HG02840 (cell line): ENCODE measurements around the gene NLN.
"Not testable (repeated sequence)": the region's sequence is repeated elsewhere in the genome, so short reads cannot be mapped to it uniquely, and the experiment has no call there.

Source experiments
- ATAC-seq: cut with Tn5 transposase; IDR thresholded peaks from one replicate; pipeline ENCODE4 v1.9.1; 2021; ENCODE audit warnings: mild to moderate bottlenecking, moderate library complexity, moderate number of reproducible peaks; ENCODE audit not compliant: unreplicated experiment, low FRiP score

The NLN gene

GRCh38 chr5:65768723-65769346, 46.8 kb downstream of the NLN start:
- ATAC-seq, result no peak

DNA sequence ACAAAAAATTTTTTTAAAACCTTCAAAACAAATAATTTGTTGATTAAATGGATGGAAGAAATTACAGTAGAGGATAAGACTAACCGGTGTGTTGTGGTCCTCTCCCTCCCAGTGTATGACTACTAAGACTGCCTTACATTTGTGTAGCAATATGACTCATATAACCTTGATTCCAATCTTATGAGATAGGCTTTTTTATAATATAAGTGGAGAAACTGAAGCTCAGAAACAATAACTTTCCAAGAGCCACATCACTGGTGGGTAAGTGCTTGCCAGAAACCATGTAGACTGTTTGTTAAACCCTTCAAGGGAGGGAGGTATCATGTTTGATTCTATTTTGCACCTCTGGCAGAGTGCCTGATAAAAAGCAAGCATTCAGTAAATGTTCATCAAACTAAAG, 47.5 kb downstream of the NLN start:
- no peak for ATAC-seq

- no peak for ATAC-seq
Measured at GRCh38 chr5:65771266-65771665, 49.3 kb downstream of the NLN start.

DNA sequence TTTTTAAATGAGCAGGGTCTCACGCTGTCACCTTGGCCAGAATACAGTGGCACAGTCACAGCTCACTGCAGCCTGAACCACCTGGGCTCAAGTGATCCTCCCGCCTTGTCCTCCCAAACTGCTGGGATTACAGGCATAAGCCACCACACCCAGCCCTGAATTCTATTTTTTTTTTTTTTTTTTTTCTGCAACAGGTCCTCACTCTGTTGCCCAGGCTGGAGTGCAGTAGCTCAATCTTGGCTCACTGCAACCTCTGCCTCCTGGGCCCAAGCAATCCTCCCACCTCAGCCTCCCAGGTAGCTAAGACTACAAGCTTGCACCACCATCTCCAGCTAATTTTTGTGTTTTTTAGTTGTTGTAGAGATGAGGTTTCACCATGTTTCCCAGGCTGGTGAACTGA, 51.0 kb downstream of the NLN start:
- ATAC-seq, result not testable (repeated sequence)

DNA sequence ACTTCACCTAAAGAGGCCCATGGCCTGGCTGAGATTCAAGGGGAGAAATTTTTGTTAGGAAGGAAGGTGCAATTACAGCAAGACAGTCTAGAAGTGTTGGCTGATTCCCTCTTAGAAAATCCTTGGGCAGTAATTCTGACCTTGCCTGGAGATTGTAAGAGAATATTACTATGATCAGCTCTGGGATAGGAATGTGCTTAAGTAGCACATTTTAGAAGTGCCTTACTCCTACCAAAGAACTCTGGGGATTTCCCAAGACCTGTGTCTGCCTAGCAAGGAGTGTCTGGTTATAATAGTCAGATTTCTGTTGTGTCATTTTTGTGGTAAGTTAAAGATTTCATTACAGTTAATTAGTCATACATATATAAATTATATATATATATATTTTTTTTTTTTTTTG, 52.3 kb downstream of the NLN start:
- ATAC-seq, result no peak

GRCh38 chr5:65775476-65775875, 53.5 kb downstream of the NLN start:
- no peak for ATAC-seq

DNA sequence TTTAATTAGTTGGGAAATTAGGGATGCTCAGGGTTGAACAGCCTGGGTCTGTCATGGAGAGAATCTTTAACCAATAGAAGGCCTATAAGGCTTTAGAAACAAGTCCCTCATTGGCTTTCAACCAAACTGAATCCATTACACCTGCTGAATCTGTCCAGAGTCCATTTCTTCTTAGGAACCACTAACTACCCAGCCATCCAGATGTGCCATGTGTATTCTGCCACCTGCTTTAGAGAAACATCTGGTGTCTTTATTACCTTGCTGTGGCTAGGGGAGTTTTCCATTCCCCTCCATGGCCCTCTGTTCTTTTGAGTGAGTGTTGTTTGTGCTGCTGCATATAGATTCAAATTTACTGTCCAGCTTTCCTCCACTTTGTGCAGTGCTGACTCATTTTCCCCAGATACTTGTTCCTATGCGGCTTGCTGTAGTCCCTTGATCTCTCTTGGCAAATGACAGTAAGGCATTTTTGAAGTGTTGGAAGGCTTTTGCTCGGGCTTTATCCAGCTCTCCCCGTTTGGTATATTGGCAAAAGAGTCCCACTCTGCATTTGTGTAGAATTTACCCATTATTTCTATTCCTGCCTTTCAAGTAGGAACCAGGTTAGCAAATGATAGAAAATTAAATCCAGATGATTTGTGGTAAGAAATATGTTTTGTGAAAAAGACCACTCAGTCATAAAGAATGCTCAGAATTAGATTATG, 54.6 kb downstream of the NLN start:
- ATAC-seq, result no peak

GRCh38 chr5:65778126-65778525, 56.1 kb downstream of the NLN start:
- no peak for ATAC-seq

- ATAC-seq, result no peak
Measured at GRCh38 chr5:65779643-65780042, 57.6 kb downstream of the NLN start.

GRCh38 chr5:65788296-65788695, 66.3 kb downstream of the NLN start:
- not testable (repeated sequence) for ATAC-seq

- ATAC-seq, result no peak
Measured at GRCh38 chr5:65790371-65791163, 68.6 kb downstream of the NLN start.

DNA sequence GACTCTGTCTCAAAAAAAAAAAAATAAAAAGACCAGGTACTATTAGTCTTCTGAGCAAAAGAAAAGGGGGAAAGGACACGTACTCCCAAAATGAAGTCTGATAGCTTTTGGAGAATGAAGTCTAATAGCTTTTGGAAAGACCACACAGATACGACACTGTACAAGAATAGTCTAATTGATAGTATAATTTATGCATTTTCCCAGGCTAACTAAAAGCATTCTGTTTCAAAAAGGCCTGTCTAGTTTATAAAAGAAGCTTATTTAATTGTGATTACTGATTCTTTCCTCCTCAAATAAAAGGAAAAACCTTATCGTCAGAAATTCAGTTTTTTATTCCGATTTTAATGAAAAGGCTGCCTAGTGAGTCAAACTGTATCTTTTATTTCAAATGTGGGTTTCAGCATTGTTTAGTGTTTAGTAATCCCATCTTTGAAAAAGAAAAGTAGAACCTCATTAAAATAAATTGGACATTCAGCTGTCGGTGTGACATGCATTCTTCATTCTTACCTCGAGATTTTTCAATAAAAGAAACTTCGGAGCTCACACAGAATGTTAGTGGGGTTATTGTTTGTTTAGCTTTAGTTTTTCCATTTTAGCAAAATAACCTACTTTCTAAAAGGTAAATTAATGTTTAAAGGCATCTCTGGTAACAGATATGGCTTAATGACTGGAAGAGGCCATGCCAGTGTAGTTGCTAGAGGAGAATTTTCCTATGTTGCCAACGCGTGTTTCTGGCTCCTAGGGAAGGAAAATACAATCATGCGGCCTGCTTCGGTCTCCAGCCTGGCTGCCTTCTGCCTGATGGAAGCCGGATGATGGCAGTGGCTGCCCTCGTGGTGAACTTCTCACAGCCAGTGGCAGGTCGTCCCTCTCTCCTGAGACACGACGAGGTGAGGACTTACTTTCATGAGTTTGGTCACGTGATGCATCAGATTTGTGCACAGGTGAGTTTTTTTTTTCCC, 70.0 kb downstream of the NLN start:
- no peak for ATAC-seq

DNA sequence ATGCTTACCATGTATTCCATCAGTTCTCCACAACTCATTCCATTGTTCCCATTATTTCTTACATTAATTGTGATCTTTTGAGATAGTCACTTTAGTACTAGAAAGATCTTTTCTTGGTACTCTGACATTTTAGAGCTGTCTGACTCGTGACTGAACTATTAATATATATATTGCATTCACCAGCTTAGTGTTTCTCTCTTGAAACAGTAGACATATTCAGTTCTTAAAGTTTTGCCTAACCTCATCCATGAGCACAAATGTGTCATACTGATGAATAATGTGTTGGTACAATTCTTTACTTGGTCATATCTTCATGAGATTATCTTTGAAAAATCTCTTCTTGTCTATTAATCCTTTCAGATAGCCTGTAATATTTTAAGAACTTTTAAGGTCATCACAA, 74.3 kb downstream of the NLN start:
- ATAC-seq, result no peak

- no peak for ATAC-seq
Measured at GRCh38 chr5:65796751-65797316, 74.8 kb downstream of the NLN start.

DNA sequence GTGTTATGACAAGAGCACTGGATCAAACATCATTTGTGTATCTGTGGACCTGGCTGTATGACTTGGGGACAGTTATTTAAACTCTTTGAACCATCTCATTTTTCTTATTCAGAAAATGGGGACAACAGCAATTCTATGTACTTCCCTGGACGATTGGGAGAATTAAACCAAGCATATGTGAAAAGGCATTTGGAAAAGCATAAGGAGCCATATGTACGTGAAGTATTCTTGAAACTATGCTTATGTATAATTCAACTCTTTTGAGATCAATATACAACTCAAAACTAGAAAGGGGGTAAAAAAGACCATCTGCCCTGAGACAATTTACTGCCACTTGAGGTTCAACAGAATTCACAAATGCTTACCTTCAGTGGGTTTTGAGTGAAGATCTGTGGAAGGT, 75.5 kb downstream of the NLN start:
- ATAC-seq, result no peak

DNA sequence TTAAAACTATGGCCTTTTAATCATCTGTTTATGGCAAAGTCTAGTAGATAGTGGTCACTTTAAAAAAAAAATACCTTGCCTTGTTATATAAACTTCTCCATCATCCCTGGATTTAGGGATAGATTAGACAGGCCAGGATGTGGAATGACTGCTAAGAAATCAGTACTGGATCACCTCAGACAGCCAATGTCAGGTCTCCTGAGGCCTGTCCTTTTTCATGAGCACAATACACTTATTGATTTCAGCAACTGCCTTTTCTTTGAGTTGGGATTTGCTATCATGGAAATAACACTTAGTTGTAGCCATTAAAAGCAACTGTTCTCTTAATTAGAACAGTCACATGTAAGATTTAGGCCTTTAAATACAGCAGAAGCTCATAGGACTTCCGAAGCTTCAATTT, 77.9 kb downstream of the NLN start:
- ATAC-seq, result no peak

DNA sequence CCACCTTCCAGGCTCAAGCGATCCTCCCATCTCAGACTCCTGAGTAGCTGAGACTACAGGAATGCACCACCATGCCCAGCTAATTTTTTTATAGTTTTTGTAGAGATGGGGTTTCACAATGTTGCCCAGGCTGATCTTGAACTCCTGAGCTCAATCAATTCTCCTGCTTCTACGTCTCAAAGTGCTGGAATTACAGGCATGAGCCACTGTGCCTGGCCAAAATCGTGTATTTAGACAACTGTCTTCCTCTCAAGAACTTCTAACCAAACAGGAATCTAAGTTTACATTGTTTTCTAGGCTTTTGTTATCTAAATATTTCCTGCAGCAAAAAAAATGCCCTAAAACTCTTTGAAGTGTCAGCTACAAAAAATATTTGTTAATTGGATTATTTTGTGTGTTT, 78.8 kb downstream of the NLN start:
- ATAC-seq, result no peak

DNA sequence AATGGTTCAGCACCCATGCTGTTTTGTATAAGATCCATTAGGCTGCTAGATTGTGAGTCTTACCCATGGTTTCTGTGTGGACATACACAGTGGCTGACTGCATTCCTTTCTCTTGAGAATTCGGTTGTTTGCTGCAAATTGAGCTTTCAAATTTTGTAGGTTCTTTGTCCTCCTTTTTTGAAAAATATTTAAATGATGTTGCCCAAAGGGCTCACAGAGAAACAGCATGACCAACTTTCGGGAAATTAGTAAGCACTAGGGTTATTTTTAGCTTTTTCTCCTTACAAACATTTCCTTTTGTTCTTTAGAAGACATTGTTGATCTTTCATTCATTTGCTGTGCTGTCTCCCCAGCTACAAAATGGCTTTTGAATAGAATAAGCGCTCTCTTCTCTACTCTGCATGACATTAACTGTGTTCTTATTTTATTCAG, 79.4 kb downstream of the NLN start:
- ATAC-seq, result no peak

- no peak for ATAC-seq
Measured at GRCh38 chr5:65802080-65802479, 80.1 kb downstream of the NLN start.

DNA sequence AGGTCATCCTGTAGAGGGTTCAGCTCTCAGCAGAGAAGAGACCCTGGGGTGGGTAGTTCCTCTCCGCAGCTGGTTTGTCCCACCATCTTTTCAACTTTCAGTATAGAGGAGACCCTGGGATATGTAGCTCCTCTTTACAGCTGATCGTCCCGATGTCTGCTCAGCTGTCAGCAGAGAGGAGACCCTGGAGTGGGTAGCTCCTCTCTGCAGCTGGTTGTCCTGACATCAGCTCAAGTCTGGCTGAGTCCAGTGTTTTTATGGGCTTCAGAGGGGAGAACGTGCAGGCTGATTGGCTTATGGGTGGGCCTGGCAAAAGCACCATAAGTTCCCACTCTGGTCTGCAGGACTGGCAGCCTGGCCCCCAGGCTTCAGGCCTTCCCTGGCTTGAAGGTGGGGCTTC, 80.8 kb downstream of the NLN start:
- no peak for ATAC-seq
